ENCODE measurements around the gene ABCB1. TPM values are rescaled to one million over a fixed set of nuclear protein-coding genes. Genes with fewer than 3 reads are reported as not detected.

Gene ABCB1
- total and polyA plus RNA-seq, 2 of the 8 experiments (the other 6 are each of a cell fraction or from before 2014, with no cell fraction given), result 0.51 to 1.2 TPM

GRCh38 chr7:87609916-87610315 lies 9.2 kb upstream of the ABCB1 start:
- ChIA-PET CTCF (ENCODE audit: partially characterized antibody) (no interaction called here), POLR2A (ENCODE audit: partially characterized antibody) (no interaction called here)
- Histone ChIP-seq H4K20me1 (replicated peaks in 1 of 2; ENCODE audit: control insufficient read depth in 1 of 2, insufficient read depth in 2 of 2, low read length in 2 of 2) (no peaks in the 10 kb centered on the region), H2AFZ (ENCODE audit: low read length) (no peak overlapping the region), H3K18ac (ENCODE audit: extremely low read depth, low read length) (no peak overlapping the region), H2BK5ac (ENCODE audit: low read depth, low read length) (no peak overlapping the region), H2BK20ac (ENCODE audit: low read length) (no peak overlapping the region), H3K14ac (ENCODE audit: insufficient read length) (no peak overlapping the region), H3K79me1 (ENCODE audit: low read depth, low read length) (no peaks in the 10 kb centered on the region), H3K9me3 (ENCODE audit: insufficient read depth in 2 of 2, low read depth in 1 of 2, low read length in 1 of 2) (no peaks in the 10 kb centered on the region), H3K23ac (ENCODE audit: insufficient read length) (no peak overlapping the region), H3K4me1 (replicated peaks in 1 of 4; ENCODE audit: control insufficient read depth in 3 of 4, insufficient read depth in 4 of 4, low read length in 3 of 4) (no peaks in the 10 kb centered on the region), H2BK12ac (ENCODE audit: low read depth, low read length) (no peak overlapping the region), H3K4me3 (ENCODE audit: extremely low read depth in 1 of 4, insufficient read depth in 2 of 4, low read depth in 3 of 4, low read length in 4 of 4) (no peak overlapping the region), H3K4ac (replicated peaks; ENCODE audit: insufficient read length, low read depth, low read length) (no peak overlapping the region), H3K27ac (ENCODE audit: low read depth, low read length) (no peak overlapping the region), H3K23me2 (ENCODE audit: low read depth, low read length) (no peaks in the 10 kb centered on the region), H4K5ac (ENCODE audit: insufficient read length, low read depth, low read length) (no peak overlapping the region), H3K79me2 (ENCODE audit: control insufficient read depth in 1 of 2, insufficient read depth in 2 of 2, low read length in 2 of 2) (no peaks in the 10 kb centered on the region), H2BK120ac (replicated peaks; ENCODE audit: low read depth, low read length) (no peak overlapping the region), H4K91ac (replicated peaks; ENCODE audit: insufficient read length, low read length) (no peak overlapping the region), H2BK15ac (ENCODE audit: low read length) (no peak overlapping the region), H3K56ac (replicated peaks; ENCODE audit: insufficient read length, low read depth, low read length) (no peak overlapping the region), H2AK5ac (ENCODE audit: low read depth, low read length) (no peak overlapping the region), H3K27me3 (replicated peaks in 1 of 4; ENCODE audit: control insufficient read depth in 3 of 4, extremely low read depth in 1 of 4, insufficient read depth in 3 of 4, low read length in 3 of 4) (no peaks in the 10 kb centered on the region), H3K36me3 (ENCODE audit: control insufficient read depth in 2 of 4, insufficient read depth in 4 of 4, low read length in 3 of 4) (no peaks in the 10 kb centered on the region), H3K4me2 (ENCODE audit: insufficient read depth in 1 of 2, low read depth in 2 of 2, low read length in 2 of 2) (no peak overlapping the region), H3K9ac (replicated peaks in 1 of 4; ENCODE audit: extremely low read depth in 1 of 4, low read depth in 3 of 4, low read length in 3 of 4) (no peak overlapping the region), H4K8ac (ENCODE audit: extremely low read depth, insufficient read depth, low read length) (no peak overlapping the region)
- FAIRE-seq (no peak), DNase-seq (ENCODE audit: low read depth in 1 of 2, low spot score in 2 of 2) (no peak)
- WGBS, 2 experiments (ENCODE audit: extremely low coverage in 1 of 2, insufficient coverage in 1 of 2, insufficient read length in 1 of 2, insufficient replicate concordance in 2 of 2, low coverage in 1 of 2, low lambda C conversion rate in 2 of 2, missing lambda C conversion rate in 1 of 2), result 92% methylated on average over 5 of the region's 5 CpGs; no CpG with 5 or more reads in 1 of the 2 experiments
- TF ChIP-seq RAD21 (IDR thresholded peaks at IDR 0.05 in 1 of 2, conservative IDR thresholded peaks at IDR 0.05 in 1 of 2; ENCODE audit: low read depth in 2 of 2, low read length in 2 of 2) (no peak), TAF1 (IDR thresholded peaks at IDR 0.05; ENCODE audit: low read depth, low read length) (no peak), USF2 (IDR thresholded peaks at IDR 0.05; ENCODE audit: low read length) (no peak), JUN (IDR thresholded peaks at IDR 0.05; ENCODE audit: low read depth, low read length) (no peak), SIRT6 (IDR thresholded peaks at IDR 0.05; ENCODE audit: low read length) (no peak), POLR2AphosphoS5 (IDR thresholded peaks at IDR 0.05; ENCODE audit: low read depth, low read length) (no peak), GTF2F1 (IDR thresholded peaks at IDR 0.05; ENCODE audit: borderline replicate concordance, low read depth, low read length) (no peak), BRCA1 (IDR thresholded peaks at IDR 0.05; ENCODE audit: low read depth, low read length) (no peak), TBP (IDR thresholded peaks at IDR 0.05; ENCODE audit: low read depth, low read length) (no peak), HDAC6 (IDR thresholded peaks at IDR 0.05; ENCODE audit: low read depth, low read length) (no peak), NANOG (IDR thresholded peaks at IDR 0.05; ENCODE audit: insufficient read depth, low read depth, low read length, poor library complexity, severe bottlenecking) (no peak), TAF7 (optimal IDR thresholded peaks at IDR 0.05; ENCODE audit: borderline replicate concordance, low read depth, low read length) (no peak)
- TF ChIP-seq, protein P1, sequence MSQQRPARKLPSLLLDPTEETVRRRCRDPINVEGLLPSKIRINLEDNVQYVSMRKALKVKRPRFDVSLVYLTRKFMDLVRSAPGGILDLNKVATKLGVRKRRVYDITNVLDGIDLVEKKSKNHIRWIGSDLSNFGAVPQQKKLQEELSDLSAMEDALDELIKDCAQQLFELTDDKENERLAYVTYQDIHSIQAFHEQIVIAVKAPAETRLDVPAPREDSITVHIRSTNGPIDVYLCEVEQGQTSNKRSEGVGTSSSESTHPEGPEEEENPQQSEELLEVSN (IDR thresholded peaks at IDR 0.05), result no peak
